Upper lobe of left lung (tissue), 4 donors: ENCODE measurements around the gene OR11L1.

Source experiments
- CTCF ChIP-seq, 6 experiments: fragments of 450-650 bp in 4 of 6; fragments of 200-600 bp in 2 of 6; sonication (generic) in 2 of 6; IDR thresholded peaks; one replicate each; pipeline ENCODE4 v1.5.1; 2016 to 2019; ENCODE audit warnings: antibody characterized with exemption in 6 of 6
- EP300 ChIP-seq, 4 donors: sonication (generic); formaldehyde crosslinking; IDR thresholded peaks; one replicate each; pipeline ENCODE4 v1.5.1; 2017; ENCODE audit warnings: antibody characterized with exemption in 4 of 4, control low read depth in 2 of 4
- POLR2A ChIP-seq, 4 donors: fragments of 450-650 bp; IDR thresholded peaks; one replicate each; pipeline ENCODE4 v1.5.1; 2016 to 2017; ENCODE audit warnings: antibody characterized with exemption in 4 of 4, mild to moderate bottlenecking in 2 of 4

GRCh38 chr1:247797518-247797917, 44.2 kb downstream of the OR11L1 start:
- TF ChIP-seq CTCF (IDR thresholded peaks at IDR 0.05) (no peak), POLR2A (IDR thresholded peaks at IDR 0.05) (no peak), EP300 (IDR thresholded peaks at IDR 0.05) (no peak)
